Cardiac fibroblast (primary cell): ENCODE results near the gene SGIP1.
A peak's percentile ranks its signal among the peaks of the same experiment; 100 is the strongest.

Source experiments
- DNase-seq, 2 donors: peaks; one replicate each; pipeline versions ENCODE4 v3.0.0 to v3.0.0-alpha.2; 2010; ENCODE audit warnings: low read depth in 2 of 2
- H3K4me3 ChIP-seq, 2 donors: replicated peaks in 1 of 2; 1 replicate in 1 of 2; 2 replicates in 1 of 2; pipeline ENCODE4 v1.5.1; 2011; ENCODE audit warnings: low read depth in 2 of 2, low read length in 2 of 2, mild to moderate bottlenecking in 2 of 2, moderate library complexity in 1 of 2
- CTCF ChIP-seq: IDR thresholded peaks from one replicate; pipeline ENCODE4 v1.5.1; 2011; ENCODE audit warnings: low read depth, mild to moderate bottlenecking, low read length, inconsistent platforms

Gene SGIP1

DNA sequence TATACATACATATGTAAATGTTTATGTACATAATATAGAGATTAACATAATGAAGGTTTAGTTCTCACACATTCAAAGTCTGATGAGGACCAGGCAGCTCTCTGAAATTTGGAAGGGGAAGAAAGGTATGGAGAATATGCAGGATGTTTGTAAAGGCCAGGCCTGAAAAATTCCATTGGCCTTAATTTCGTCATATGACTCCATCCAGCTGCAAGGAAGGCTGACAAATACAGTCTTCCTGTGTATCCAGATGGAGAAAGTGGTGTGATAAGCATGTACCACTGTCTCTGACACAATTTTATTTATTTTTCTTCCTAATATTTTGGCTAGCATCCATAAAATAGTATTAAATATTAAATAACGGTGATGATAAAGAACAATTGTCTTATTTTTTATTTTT, 6.3 kb upstream of the SGIP1 start:
- no peak overlapping the region for H3K4me3 ChIP-seq
- DNase-seq = peak; percentile 80 to 91
- no peak for TF ChIP-seq CTCF

GRCh38 chr1:66528580-66528979, 5.4 kb upstream of the SGIP1 start:
- DNase-seq = no peak
- H3K4me3 ChIP-seq = no peak overlapping the region
- TF ChIP-seq CTCF = no peak

- no peak for TF ChIP-seq CTCF
- peak overlapping the region in 1 of 2 donors; percentile 59 for H3K4me3 ChIP-seq
- peak in 1 of 2 donors; percentile 59 for DNase-seq
Observed at GRCh38 chr1:66532214-66532613, 1.7 kb upstream of the SGIP1 start.

GRCh38 chr1:66532798-66533783, 862 bp upstream of the SGIP1 start:
- peak overlapping the region; percentile 49 to 59 for H3K4me3 ChIP-seq
- peak; percentile 83 to 93 for DNase-seq
- TF ChIP-seq CTCF = no peak

- peak overlapping the region in 1 of 2 donors; percentile 59 for H3K4me3 ChIP-seq
- TF ChIP-seq CTCF = no peak
- no peak for DNase-seq
Observed at GRCh38 chr1:66535061-66535460, 1.1 kb downstream of the SGIP1 start.

DNA sequence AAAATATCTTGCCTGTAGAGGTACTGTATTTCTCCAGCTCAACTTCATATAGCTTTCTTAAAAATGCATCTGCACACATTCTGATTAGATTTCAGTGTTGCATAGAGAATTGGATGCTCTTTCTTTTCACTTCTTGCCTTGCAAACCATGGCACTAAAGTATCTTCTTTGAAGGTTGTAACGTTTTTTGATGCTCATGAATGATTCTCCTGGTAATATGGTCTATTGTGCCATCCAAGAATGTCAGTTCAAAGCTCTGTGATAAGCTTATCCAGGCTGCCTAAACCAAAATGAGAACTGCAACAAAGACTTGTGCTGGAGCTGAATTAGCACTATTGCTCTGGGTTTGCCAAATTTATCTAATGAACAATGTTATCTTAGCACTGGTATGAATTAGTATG, 1.9 kb downstream of the SGIP1 start:
- no peak for DNase-seq
- TF ChIP-seq CTCF = no peak
- peak overlapping the region in 1 of 2 donors; percentile 59 for H3K4me3 ChIP-seq
